Measurements from ENCODE around the gene RPUSD1. TPM values are rescaled to one million over a fixed set of nuclear protein-coding genes. Genes with fewer than 3 reads are reported as not detected.

The RPUSD1 gene
- total RNA-seq, 1 experiment from 2014 or later = 24.9 TPM

- H3K4me3 Mint-ChIP-seq (ENCODE audit: unreplicated experiment) = no peak overlapping the region
- no peaks in the 10 kb centered on the region for H3K9me3 Mint-ChIP-seq (ENCODE audit: unreplicated experiment)
- TF ChIP-seq CTCF (IDR thresholded peaks at IDR 0.05; ENCODE audit: unreplicated experiment) = no peak
- no peaks in the 10 kb centered on the region for H3K27me3 Mint-ChIP-seq (ENCODE audit: insufficient read depth, unreplicated experiment)
- no peaks in the 10 kb centered on the region for H3K36me3 Mint-ChIP-seq (ENCODE audit: insufficient read depth, unreplicated experiment)
- no peak overlapping the region for H3K27ac Mint-ChIP-seq (ENCODE audit: low read depth, unreplicated experiment)
- no peaks in the 10 kb centered on the region for H3K4me1 Mint-ChIP-seq (ENCODE audit: insufficient read depth, unreplicated experiment)
- DNase-seq (ENCODE audit: unreplicated experiment) = no peak
- CTCF ChIA-PET = interaction anchor here (0.6 kb wide), 1 partner anchor 783 kb away, joined by 3 read pairs; no protein-coding TSS in a partner anchor
- POLR2A ChIA-PET = interaction anchor here (0.7 kb wide), 1 partner anchor 8 kb away, joined by 3 read pairs; no protein-coding TSS in a partner anchor
- BruUV-seq (replicated peaks) = no TSS peak
- intact Hi-C loops (cut with micrococcal nuclease) = no loop called here
Observed at GRCh38 chr16:775236-775796, 12.9 kb downstream of the RPUSD1 start.

- Mint-ChIP-seq H3K27ac (ENCODE audit: low read depth, unreplicated experiment) (no peak overlapping the region), H3K4me1 (ENCODE audit: insufficient read depth, unreplicated experiment) (no peaks in the 10 kb centered on the region), H3K4me3 (ENCODE audit: unreplicated experiment) (no peak overlapping the region), H3K9me3 (ENCODE audit: unreplicated experiment) (no peaks in the 10 kb centered on the region), H3K36me3 (ENCODE audit: insufficient read depth, unreplicated experiment) (no peaks in the 10 kb centered on the region), H3K27me3 (ENCODE audit: insufficient read depth, unreplicated experiment) (no peaks in the 10 kb centered on the region)
- no peak for TF ChIP-seq CTCF (IDR thresholded peaks at IDR 0.05; ENCODE audit: unreplicated experiment)
- DNase-seq (ENCODE audit: unreplicated experiment) = no peak
- ChIA-PET CTCF (interaction anchor here (0.6 kb wide), 1 partner anchor 783 kb away, joined by 3 read pairs; no protein-coding TSS in a partner anchor), POLR2A (interaction anchor here (0.7 to 3.0 kb wide), 5 partner anchors 8 to 205 kb away, joined by 3 to 23 read pairs (median 3); partner anchors contain the start of gene MSLN)
- no TSS peak for BruUV-seq (replicated peaks)
- intact Hi-C loops (cut with micrococcal nuclease) = no loop called here
Observed at GRCh38 chr16:774086-775001, 13.8 kb downstream of the RPUSD1 start.

GRCh38 chr16:772959-773358 lies 15.2 kb downstream of the RPUSD1 start:
- BruUV-seq (replicated peaks) = no TSS peak
- no peak for TF ChIP-seq CTCF (IDR thresholded peaks at IDR 0.05; ENCODE audit: unreplicated experiment)
- Mint-ChIP-seq H3K27ac (ENCODE audit: low read depth, unreplicated experiment) (no peak overlapping the region), H3K27me3 (ENCODE audit: insufficient read depth, unreplicated experiment) (no peaks in the 10 kb centered on the region), H3K4me1 (ENCODE audit: insufficient read depth, unreplicated experiment) (no peaks in the 10 kb centered on the region), H3K4me3 (ENCODE audit: unreplicated experiment) (no peak overlapping the region), H3K9me3 (ENCODE audit: unreplicated experiment) (no peaks in the 10 kb centered on the region), H3K36me3 (ENCODE audit: insufficient read depth, unreplicated experiment) (no peaks in the 10 kb centered on the region)
- ChIA-PET POLR2A (interaction anchor here (0.7 to 3.0 kb wide), 4 partner anchors 10 to 61 kb away, joined by 3 to 23 read pairs (median 10); partner anchors contain the start of gene MSLN), CTCF (interaction anchor here (1.0 kb wide), 1 partner anchor 10 kb away, joined by 3 read pairs; no protein-coding TSS in a partner anchor)
- DNase-seq (ENCODE audit: unreplicated experiment) = no peak
- intact Hi-C loops (cut with micrococcal nuclease) = no loop called here

- BruUV-seq (replicated peaks) = no TSS peak
- H3K4me1 Mint-ChIP-seq (ENCODE audit: insufficient read depth, unreplicated experiment) = no peaks in the 10 kb centered on the region
- intact Hi-C loops (cut with micrococcal nuclease) = no loop called here
- H3K9me3 Mint-ChIP-seq (ENCODE audit: unreplicated experiment) = no peaks in the 10 kb centered on the region
- no peak for DNase-seq (ENCODE audit: unreplicated experiment)
- no peak overlapping the region for H3K4me3 Mint-ChIP-seq (ENCODE audit: unreplicated experiment)
- H3K27ac Mint-ChIP-seq (ENCODE audit: low read depth, unreplicated experiment) = no peak overlapping the region
- TF ChIP-seq CTCF (IDR thresholded peaks at IDR 0.05; ENCODE audit: unreplicated experiment) = no peak
- CTCF ChIA-PET = no interaction called here
- H3K36me3 Mint-ChIP-seq (ENCODE audit: insufficient read depth, unreplicated experiment) = no peaks in the 10 kb centered on the region
- POLR2A ChIA-PET = interaction anchor here (1.2 to 3.0 kb wide), 2 partner anchors 9 to 13 kb away, joined by 3 to 17 read pairs; no protein-coding TSS in a partner anchor
- H3K27me3 Mint-ChIP-seq (ENCODE audit: insufficient read depth, unreplicated experiment) = no peaks in the 10 kb centered on the region
Observed at GRCh38 chr16:770411-770810, 17.8 kb downstream of the RPUSD1 start.

Measured in MCF 10A (cell line).